Dendritic cell treated with granulocyte-macrophage colony-stimulating factor and Interleukin-4, amounts not matched to agents 40 ng/mL and 50 ng/mL, for 4 days (primary cell): ENCODE data around the gene GPX3.
A peak's percentile ranks its signal among the peaks of the same experiment; 100 is the strongest.

Source experiments
- H3K27ac Mint-ChIP-seq: one replicate; pipeline ENCODE4 v1.8.0; 2022; ENCODE audit warnings: mild to moderate bottlenecking, mixed read lengths
- H3K27me3 Mint-ChIP-seq: one replicate; pipeline ENCODE4 v1.8.0; 2022; ENCODE audit warnings: mild to moderate bottlenecking, mixed read lengths
- H3K36me3 Mint-ChIP-seq: one replicate; pipeline ENCODE4 v1.8.0; 2022; ENCODE audit warnings: low read depth, mixed read lengths
- H3K4me1 Mint-ChIP-seq: one replicate; pipeline ENCODE4 v1.8.0; 2022; ENCODE audit warnings: low read depth, mixed read lengths
- H3K4me3 Mint-ChIP-seq: one replicate; pipeline ENCODE4 v1.8.0; 2022; ENCODE audit warnings: mild to moderate bottlenecking, moderate library complexity, mixed read lengths
- H3K9me3 Mint-ChIP-seq: one replicate; pipeline ENCODE4 v1.8.0; 2022; ENCODE audit warnings: mixed read lengths
- intact Hi-C: fragments of 100-400 bp; cut with micrococcal nuclease; formaldehyde crosslinking; loops from one replicate; pipeline ENCODE4 v1.15.0; 2022

Gene GPX3

GRCh38 chr5:151021746-151022145, 1.4 kb downstream of the GPX3 start:
- H3K27ac Mint-ChIP-seq: no peak overlapping the region
- peaks cover 89% of the 10 kb centered on the region for H3K4me1 Mint-ChIP-seq
- intact Hi-C loops: no loop called here
- H3K4me3 Mint-ChIP-seq: no peak overlapping the region
- no peaks in the 10 kb centered on the region for H3K27me3 Mint-ChIP-seq
- no peaks in the 10 kb centered on the region for H3K9me3 Mint-ChIP-seq
- H3K36me3 Mint-ChIP-seq: peaks cover 27% of the 10 kb centered on the region

- intact Hi-C loops: no loop called here
- peaks cover 89% of the 10 kb centered on the region for H3K4me1 Mint-ChIP-seq
- H3K27ac Mint-ChIP-seq: peak overlapping the region; percentile 59
- H3K4me3 Mint-ChIP-seq: no peak overlapping the region
- H3K9me3 Mint-ChIP-seq: no peaks in the 10 kb centered on the region
- H3K36me3 Mint-ChIP-seq: peaks cover 35% of the 10 kb centered on the region
- no peaks in the 10 kb centered on the region for H3K27me3 Mint-ChIP-seq
These were observed 2.2 kb downstream of the GPX3 start for GRCh38 chr5:151022511-151023018.

GRCh38 chr5:151023047-151023615, 2.7 kb downstream of the GPX3 start:
- H3K27me3 Mint-ChIP-seq: no peaks in the 10 kb centered on the region
- H3K27ac Mint-ChIP-seq: peak overlapping the region; percentile 59
- intact Hi-C loops: no loop called here
- H3K9me3 Mint-ChIP-seq: no peaks in the 10 kb centered on the region
- peaks cover 89% of the 10 kb centered on the region for H3K4me1 Mint-ChIP-seq
- H3K36me3 Mint-ChIP-seq: peaks cover 41% of the 10 kb centered on the region
- no peak overlapping the region for H3K4me3 Mint-ChIP-seq

- H3K4me3 Mint-ChIP-seq: peak overlapping the region; percentile 6
- intact Hi-C loops: no loop called here
- peaks cover 46% of the 10 kb centered on the region for H3K36me3 Mint-ChIP-seq
- no peaks in the 10 kb centered on the region for H3K27me3 Mint-ChIP-seq
- peaks cover 91% of the 10 kb centered on the region for H3K4me1 Mint-ChIP-seq
- H3K27ac Mint-ChIP-seq: peak overlapping the region; percentile 59
- no peaks in the 10 kb centered on the region for H3K9me3 Mint-ChIP-seq
These were observed 3.3 kb downstream of the GPX3 start for GRCh38 chr5:151023651-151024050.

GRCh38 chr5:151024440-151025249, 4.3 kb downstream of the GPX3 start:
- Mint-ChIP-seq H3K9me3 (no peaks in the 10 kb centered on the region), H3K4me1 (peaks cover 92% of the 10 kb centered on the region), H3K4me3 (no peak overlapping the region), H3K27me3 (no peaks in the 10 kb centered on the region), H3K27ac (peak overlapping the region; percentile 59), H3K36me3 (peaks cover 56% of the 10 kb centered on the region)
- intact Hi-C loops: no loop called here

GRCh38 chr5:151025250-151025606, 4.8 kb downstream of the GPX3 start:
- intact Hi-C loops: no loop called here
- Mint-ChIP-seq H3K36me3 (peaks cover 62% of the 10 kb centered on the region), H3K9me3 (no peaks in the 10 kb centered on the region), H3K4me1 (peaks cover 86% of the 10 kb centered on the region), H3K4me3 (no peak overlapping the region), H3K27ac (peak overlapping the region; percentile 59), H3K27me3 (no peaks in the 10 kb centered on the region)

GRCh38 chr5:151026088-151026487, 5.7 kb downstream of the GPX3 start:
- Mint-ChIP-seq H3K9me3 (no peaks in the 10 kb centered on the region), H3K36me3 (peaks cover 71% of the 10 kb centered on the region), H3K27me3 (no peaks in the 10 kb centered on the region), H3K4me1 (peaks cover 80% of the 10 kb centered on the region), H3K4me3 (no peak overlapping the region), H3K27ac (no peak overlapping the region)
- intact Hi-C loops: no loop called here

- Mint-ChIP-seq H3K4me1 (peaks cover 76% of the 10 kb centered on the region), H3K27ac (peak overlapping the region; percentile 37), H3K36me3 (peaks cover 77% of the 10 kb centered on the region)
These were observed 6.3 kb downstream of the GPX3 start for GRCh38 chr5:151026679-151027078.

GRCh38 chr5:151027961-151028479, 7.6 kb downstream of the GPX3 start:
- no peaks in the 10 kb centered on the region for H3K27me3 Mint-ChIP-seq
- no peaks in the 10 kb centered on the region for H3K9me3 Mint-ChIP-seq
- no peak overlapping the region for H3K27ac Mint-ChIP-seq
- peaks cover 79% of the 10 kb centered on the region for H3K36me3 Mint-ChIP-seq
- intact Hi-C loops: no loop called here
- H3K4me1 Mint-ChIP-seq: peaks cover 63% of the 10 kb centered on the region
- H3K4me3 Mint-ChIP-seq: no peak overlapping the region

More at GRCh38 chr5:151026679-151027078, 6.3 kb downstream of the GPX3 start:
- no peaks in the 10 kb centered on the region for H3K27me3 Mint-ChIP-seq
- H3K4me3 Mint-ChIP-seq: no peak overlapping the region
- intact Hi-C loops: no loop called here
- no peaks in the 10 kb centered on the region for H3K9me3 Mint-ChIP-seq

- H3K27me3 Mint-ChIP-seq: no peaks in the 10 kb centered on the region
- no peak overlapping the region for H3K4me3 Mint-ChIP-seq
- no peak overlapping the region for H3K27ac Mint-ChIP-seq
- peaks cover 86% of the 10 kb centered on the region for H3K36me3 Mint-ChIP-seq
- H3K4me1 Mint-ChIP-seq: peaks cover 56% of the 10 kb centered on the region
- no peaks in the 10 kb centered on the region for H3K9me3 Mint-ChIP-seq
- intact Hi-C loops: no loop called here
These were observed 8.3 kb downstream of the GPX3 start for GRCh38 chr5:151028717-151029116.

GRCh38 chr5:151029179-151030055, 9.0 kb downstream of the GPX3 start:
- Mint-ChIP-seq H3K4me3 (no peak overlapping the region), H3K4me1 (peaks cover 49% of the 10 kb centered on the region), H3K9me3 (no peaks in the 10 kb centered on the region), H3K27me3 (no peaks in the 10 kb centered on the region), H3K36me3 (peaks cover 93% of the 10 kb centered on the region), H3K27ac (no peak overlapping the region)
- intact Hi-C loops: no loop called here

- Mint-ChIP-seq H3K27ac (no peak overlapping the region), H3K36me3 (peaks cover 99% of the 10 kb centered on the region), H3K4me3 (no peak overlapping the region), H3K4me1 (peaks cover 43% of the 10 kb centered on the region), H3K27me3 (no peaks in the 10 kb centered on the region), H3K9me3 (no peaks in the 10 kb centered on the region)
- intact Hi-C loops: no loop called here
These were observed 9.6 kb downstream of the GPX3 start for GRCh38 chr5:151030056-151030336.

- Mint-ChIP-seq H3K27ac (no peak overlapping the region), H3K4me1 (peaks cover 39% of the 10 kb centered on the region), H3K9me3 (no peaks in the 10 kb centered on the region), H3K27me3 (no peaks in the 10 kb centered on the region), H3K4me3 (no peak overlapping the region), H3K36me3 (peaks cover 100% of the 10 kb centered on the region)
- intact Hi-C loops: no loop called here
These were observed 10.0 kb downstream of the GPX3 start for GRCh38 chr5:151030379-151030778.

- H3K9me3 Mint-ChIP-seq: no peaks in the 10 kb centered on the region
- peaks cover 99% of the 10 kb centered on the region for H3K36me3 Mint-ChIP-seq
- H3K4me3 Mint-ChIP-seq: no peak overlapping the region
- H3K4me1 Mint-ChIP-seq: peaks cover 28% of the 10 kb centered on the region
- intact Hi-C loops: no loop called here
- no peak overlapping the region for H3K27ac Mint-ChIP-seq
- H3K27me3 Mint-ChIP-seq: no peaks in the 10 kb centered on the region
These were observed 11.2 kb downstream of the GPX3 start for GRCh38 chr5:151031554-151031953.
